Body of pancreas (tissue), 4 donors: Measurements from ENCODE around the gene LVRN.

Source experiments
- POLR2A ChIP-seq, 3 donors: fragments of 450-650 bp; IDR thresholded peaks; one replicate each; pipeline ENCODE4 v1.6.1; 2016; ENCODE audit warnings: antibody characterized with exemption in 3 of 3, mild to moderate bottlenecking in 2 of 3
- TF ChIP-seq, protein P1 (sequence below), 7 experiments: fragments of 450-650 bp in 4 of 7; fragments of 200-600 bp in 3 of 7; sonication (generic) in 3 of 7; IDR thresholded peaks; one replicate each; pipeline ENCODE4 v1.5.1; 2016 to 2019; ENCODE audit warnings: antibody characterized with exemption in 7 of 7

- TF ChIP-seq, protein P1, sequence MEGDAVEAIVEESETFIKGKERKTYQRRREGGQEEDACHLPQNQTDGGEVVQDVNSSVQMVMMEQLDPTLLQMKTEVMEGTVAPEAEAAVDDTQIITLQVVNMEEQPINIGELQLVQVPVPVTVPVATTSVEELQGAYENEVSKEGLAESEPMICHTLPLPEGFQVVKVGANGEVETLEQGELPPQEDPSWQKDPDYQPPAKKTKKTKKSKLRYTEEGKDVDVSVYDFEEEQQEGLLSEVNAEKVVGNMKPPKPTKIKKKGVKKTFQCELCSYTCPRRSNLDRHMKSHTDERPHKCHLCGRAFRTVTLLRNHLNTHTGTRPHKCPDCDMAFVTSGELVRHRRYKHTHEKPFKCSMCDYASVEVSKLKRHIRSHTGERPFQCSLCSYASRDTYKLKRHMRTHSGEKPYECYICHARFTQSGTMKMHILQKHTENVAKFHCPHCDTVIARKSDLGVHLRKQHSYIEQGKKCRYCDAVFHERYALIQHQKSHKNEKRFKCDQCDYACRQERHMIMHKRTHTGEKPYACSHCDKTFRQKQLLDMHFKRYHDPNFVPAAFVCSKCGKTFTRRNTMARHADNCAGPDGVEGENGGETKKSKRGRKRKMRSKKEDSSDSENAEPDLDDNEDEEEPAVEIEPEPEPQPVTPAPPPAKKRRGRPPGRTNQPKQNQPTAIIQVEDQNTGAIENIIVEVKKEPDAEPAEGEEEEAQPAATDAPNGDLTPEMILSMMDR (IDR thresholded peaks at IDR 0.05), result no peak
- no peak for TF ChIP-seq POLR2A (IDR thresholded peaks at IDR 0.05)
These were observed 40.0 kb downstream of the LVRN start for GRCh38 chr5:116002116-116002906.
